Astrocyte of the spinal cord (primary cell): Measurements from ENCODE around the gene FRYL.
"Not testable (repeated sequence)": the region's sequence is repeated elsewhere in the genome, so short reads cannot be mapped to it uniquely, and the experiment has no call there.

ENCODE experiments used
- DNase-seq: peaks from one replicate; pipeline ENCODE4 v3.0.0; 2011; ENCODE audit warnings: low read depth, low spot score
- H3K4me3 ChIP-seq: 2 replicates; pipeline ENCODE4 v1.5.1; 2011; ENCODE audit warnings: low read depth, mild to moderate bottlenecking, low read length, moderate library complexity
- CTCF ChIP-seq: IDR thresholded peaks from 2 replicates; pipeline ENCODE4 v1.5.1; 2012; ENCODE audit warnings: low read depth, mild to moderate bottlenecking, low read length, inconsistent platforms
- in situ Hi-C: cut with HindIII; loops from 2 replicates; pipeline ENCODE4 v1.10.0; 2017; ENCODE audit warnings: low sequenced_read_pairs

Gene FRYL

DNA sequence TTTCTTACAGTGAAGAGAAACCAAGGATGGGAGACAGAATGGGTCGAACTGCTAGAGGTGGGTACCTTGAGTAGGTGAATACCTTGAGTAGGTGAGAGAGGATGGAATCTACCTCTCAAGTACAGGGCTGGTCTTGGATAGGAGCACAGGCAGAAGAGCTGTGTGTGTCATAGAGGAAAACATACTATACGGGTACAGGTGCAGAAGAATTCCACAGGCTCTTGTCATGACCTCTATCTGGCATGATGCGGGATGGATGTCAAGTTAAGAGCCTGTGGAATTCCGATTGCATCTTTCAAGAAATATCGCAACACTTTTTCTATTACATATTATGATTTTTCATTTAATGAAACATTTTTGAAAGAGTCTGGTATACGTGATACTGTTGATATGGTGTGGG lies 32.8 kb upstream of the FRYL start:
- in situ Hi-C loops, result no loop called here
- TF ChIP-seq CTCF, result no peak
- H3K4me3 ChIP-seq, result no peak overlapping the region
- no peak for DNase-seq

GRCh38 chr4:48804584-48805301 lies 24.7 kb upstream of the FRYL start:
- H3K4me3 ChIP-seq, result no peak overlapping the region
- DNase-seq, result no peak
- no peak for TF ChIP-seq CTCF
- in situ Hi-C loops, result no loop called here

GRCh38 chr4:48801016-48801715 lies 21.1 kb upstream of the FRYL start:
- TF ChIP-seq CTCF, result no peak
- H3K4me3 ChIP-seq, result no peak overlapping the region
- no peak for DNase-seq
- in situ Hi-C loops, result no loop called here

DNA sequence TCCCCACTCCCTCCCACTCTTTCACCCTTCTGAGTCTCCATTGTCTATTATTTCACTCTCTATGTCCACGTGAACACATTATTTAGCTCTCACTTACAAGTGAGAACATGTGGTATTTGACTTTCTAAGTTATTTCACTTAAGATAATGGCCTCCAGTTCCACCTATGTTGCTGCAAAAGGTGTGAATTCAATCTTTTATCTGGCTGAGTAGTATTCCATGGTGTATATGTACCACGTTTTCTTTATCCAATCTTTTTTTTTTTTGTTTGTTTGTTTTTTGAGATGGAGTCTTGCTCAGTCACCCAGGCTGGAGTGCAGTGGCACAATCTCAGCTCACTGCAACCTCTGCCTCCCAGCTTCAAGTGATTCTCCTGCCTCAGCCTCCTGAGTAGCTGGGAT lies 20.1 kb upstream of the FRYL start:
- DNase-seq, H3K4me3 ChIP-seq, in situ Hi-C loops: not testable (repeated sequence)

DNA sequence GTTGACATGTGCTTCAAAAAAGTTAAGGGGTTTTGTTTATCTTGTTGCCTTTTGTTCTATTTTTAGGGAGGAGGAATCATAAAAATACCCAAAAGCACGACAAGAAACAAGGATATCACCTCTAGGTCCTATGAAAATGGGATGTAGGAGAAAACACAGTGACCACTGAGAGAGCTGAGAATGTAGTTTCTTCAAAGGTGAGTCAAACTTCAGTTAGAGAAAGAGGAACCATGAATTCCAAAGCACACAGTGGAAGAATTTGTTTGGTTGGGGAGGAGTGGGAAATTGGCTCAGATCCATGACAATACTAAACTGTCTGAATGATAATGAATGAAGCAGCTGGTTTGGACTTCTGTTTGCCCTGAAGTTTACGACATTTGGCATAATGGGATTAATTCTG lies 19.1 kb upstream of the FRYL start:
- no peak for DNase-seq
- TF ChIP-seq CTCF, result no peak
- in situ Hi-C loops, result no loop called here
- H3K4me3 ChIP-seq, result no peak overlapping the region

GRCh38 chr4:48798117-48798516 lies 18.0 kb upstream of the FRYL start:
- H3K4me3 ChIP-seq, result no peak overlapping the region
- no peak for TF ChIP-seq CTCF
- no peak for DNase-seq
- in situ Hi-C loops, result no loop called here

DNA sequence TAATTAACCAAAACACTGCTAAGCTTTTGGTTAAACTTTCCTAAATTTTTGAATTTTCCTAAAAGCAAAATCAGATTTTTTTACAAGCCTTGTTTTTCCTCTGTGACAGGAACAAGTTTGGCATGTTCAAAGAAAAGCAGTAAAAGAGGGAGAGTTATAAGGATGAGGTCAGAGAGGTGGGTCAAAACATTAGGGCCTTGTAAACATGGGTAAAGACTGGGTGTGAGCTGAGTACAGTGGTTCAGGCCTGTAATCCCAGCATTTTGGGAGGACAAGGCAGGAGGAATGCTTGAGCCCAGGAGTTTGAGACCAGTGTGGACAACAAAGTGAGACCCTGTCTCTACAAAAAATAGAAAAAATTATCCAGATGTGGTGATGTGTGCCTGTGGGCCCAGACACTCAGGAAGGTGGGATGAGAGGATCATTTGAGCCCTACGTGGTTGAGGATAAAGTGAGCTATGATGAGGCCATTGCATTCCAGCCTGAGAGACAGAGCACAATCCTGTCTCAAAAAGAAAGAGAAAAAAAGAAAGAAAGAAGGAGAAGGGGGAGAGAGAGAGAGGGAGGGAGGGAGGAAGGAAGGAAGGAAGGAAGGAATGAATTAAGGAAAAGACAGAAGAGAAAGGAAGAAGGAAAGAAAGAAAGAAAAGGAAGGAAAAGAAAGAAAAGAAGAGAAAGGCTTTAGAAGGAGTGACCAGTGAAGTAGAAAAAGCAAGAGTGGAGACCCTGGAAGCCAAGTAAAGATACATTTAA lies 17.0 kb upstream of the FRYL start:
- in situ Hi-C loops, result no loop called here
- DNase-seq, result no peak
- H3K4me3 ChIP-seq, result no peak overlapping the region
- no peak for TF ChIP-seq CTCF
